ENCODE data around the gene STAMBPL1. TPM values are rescaled to one million over a fixed set of nuclear protein-coding genes. Genes with fewer than 3 reads are reported as not detected.
"Not testable (repeated sequence)": the region's sequence is repeated elsewhere in the genome, so short reads cannot be mapped to it uniquely, and the experiment has no call there.

Gene STAMBPL1
- total RNA-seq = 2.9 TPM
- long read RNA-seq, partial matches to known transcripts = 0 of 7 reads
- long read RNA-seq, other reads (novel, unspliced or antisense) = 3 of 7 reads

DNA sequence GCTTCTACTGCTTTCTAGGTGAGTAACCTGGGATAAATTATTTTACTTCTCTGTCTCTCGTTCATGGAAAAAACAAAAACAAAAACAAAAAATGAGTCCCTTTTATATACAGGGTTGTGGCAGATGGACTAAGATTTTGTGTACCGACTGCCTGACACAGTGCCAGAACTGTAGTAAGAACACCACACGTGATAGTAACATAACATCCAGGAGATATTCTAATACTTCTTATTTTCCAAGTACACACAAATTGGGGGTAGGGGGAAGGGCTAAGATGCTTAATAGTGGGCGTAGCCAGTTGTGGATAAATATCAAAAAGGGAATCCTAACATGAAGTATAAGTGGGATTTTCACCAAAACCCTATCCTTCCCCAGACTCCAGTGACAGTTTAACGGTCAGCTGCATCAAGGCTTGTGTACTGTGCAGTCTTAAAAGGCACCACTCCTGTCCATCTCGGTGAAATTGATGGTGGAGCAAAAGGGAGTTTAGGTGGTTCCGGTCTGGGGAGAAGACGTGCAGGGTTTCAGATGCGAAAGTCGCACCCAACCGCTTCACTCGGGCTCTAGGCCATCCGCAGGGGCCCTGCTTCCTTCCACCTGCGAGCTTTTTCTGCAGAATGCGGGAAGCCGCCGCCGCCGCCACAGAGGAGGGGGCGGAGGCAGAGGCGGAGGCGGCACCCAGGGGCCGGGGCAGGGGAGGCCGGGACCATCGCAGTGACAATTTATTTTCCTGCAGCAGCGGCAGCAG, at the start of gene STAMBPL1:
Gene STAMBPL1, plus strand, starts transcription at position 712 of the 748 bp plus-strand sequence. CDS start 21,464 bp downstream, outside the sequence.
- intact Hi-C loops (cut with DNase I) = loop anchor here (2.0 kb wide), 1 partner anchor 47 kb away; no protein-coding TSS in a partner anchor
- peak; percentile 84 for DNase-seq (ENCODE audit: low spot score)

GRCh38 chr10:88830643-88831268, 49.3 kb upstream of the STAMBPL1 start:
- intact Hi-C loops (cut with DNase I) = no loop called here
- no peak for DNase-seq (ENCODE audit: low spot score)

GRCh38 chr10:88831709-88832108, 48.3 kb upstream of the STAMBPL1 start:
- DNase-seq (ENCODE audit: low spot score) = no peak
- intact Hi-C loops (cut with DNase I) = no loop called here

GRCh38 chr10:88832376-88832775, 47.7 kb upstream of the STAMBPL1 start:
- intact Hi-C loops (cut with DNase I) = no loop called here
- no peak for DNase-seq (ENCODE audit: low spot score)

- DNase-seq (ENCODE audit: low spot score) = no peak
- intact Hi-C loops (cut with DNase I) = no loop called here
Observed at GRCh38 chr10:88833156-88833555, 46.9 kb upstream of the STAMBPL1 start.

- intact Hi-C loops (cut with DNase I) = no loop called here
- DNase-seq (ENCODE audit: low spot score) = no peak
Observed at GRCh38 chr10:88833723-88834122, 46.3 kb upstream of the STAMBPL1 start.

DNA sequence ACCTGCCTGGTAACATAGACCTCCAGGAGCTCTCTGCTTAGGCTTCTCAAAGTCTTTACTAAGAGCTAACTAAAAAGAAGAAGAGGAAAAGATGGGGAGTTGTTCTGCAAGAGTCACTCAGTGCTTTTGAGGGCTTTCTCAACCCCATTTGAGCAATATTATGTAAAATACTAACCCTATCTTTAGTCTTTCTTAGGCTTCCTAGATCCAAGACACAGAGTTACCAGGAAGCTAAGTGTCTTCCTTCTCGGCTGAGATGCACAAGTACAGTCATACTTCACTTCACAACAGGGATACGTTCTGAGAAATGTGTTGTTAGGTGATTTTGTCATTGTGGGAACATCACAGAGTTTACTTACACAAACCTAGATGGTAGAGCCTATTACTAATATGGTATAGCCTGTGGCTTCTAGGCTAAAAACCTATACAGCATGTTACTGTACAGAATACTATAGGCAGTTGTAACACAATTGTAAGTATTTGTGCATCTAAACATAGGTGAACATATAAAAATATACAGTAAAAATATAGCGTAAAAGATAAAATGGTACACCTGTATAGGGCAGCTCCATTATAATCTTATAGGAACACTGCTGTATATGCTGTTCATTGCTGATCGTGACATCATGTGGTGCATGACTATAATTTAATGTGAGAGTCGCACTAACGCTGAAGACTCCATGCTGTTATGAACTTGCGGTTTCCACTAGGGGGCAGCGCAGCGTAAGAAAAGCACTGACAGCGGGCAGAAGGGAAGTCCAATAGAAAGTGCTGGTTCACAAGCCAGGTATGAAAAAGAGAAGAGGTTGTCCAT, 44.7 kb upstream of the STAMBPL1 start:
- peak; percentile 90 for DNase-seq (ENCODE audit: low spot score)

DNA sequence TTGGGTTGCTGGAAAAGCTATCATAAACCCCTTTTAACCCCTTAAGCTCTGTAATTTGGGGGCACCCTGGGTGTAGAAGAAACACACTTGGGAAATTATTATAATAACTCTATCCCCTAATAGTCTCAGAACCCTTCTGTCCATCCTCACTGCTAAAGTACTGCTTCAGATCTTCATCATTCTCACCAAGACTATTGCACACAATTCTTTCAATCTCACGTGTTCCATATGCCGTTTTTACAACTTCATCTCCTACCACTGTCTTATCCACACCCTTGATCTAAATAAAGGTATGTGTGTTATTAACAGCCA, 44.2 kb upstream of the STAMBPL1 start:
- no peak for DNase-seq (ENCODE audit: low spot score)
- intact Hi-C loops (cut with DNase I) = loop anchor here (1.0 to 5.0 kb wide), 3 partner anchors 96 to 381 kb away; no protein-coding TSS in a partner anchor

More for the DNA sequence above, 44.7 kb upstream of the STAMBPL1 start:
- intact Hi-C loops (cut with DNase I) = loop anchor here (1.0 to 5.0 kb wide), 3 partner anchors 97 to 382 kb away; no protein-coding TSS in a partner anchor

DNA sequence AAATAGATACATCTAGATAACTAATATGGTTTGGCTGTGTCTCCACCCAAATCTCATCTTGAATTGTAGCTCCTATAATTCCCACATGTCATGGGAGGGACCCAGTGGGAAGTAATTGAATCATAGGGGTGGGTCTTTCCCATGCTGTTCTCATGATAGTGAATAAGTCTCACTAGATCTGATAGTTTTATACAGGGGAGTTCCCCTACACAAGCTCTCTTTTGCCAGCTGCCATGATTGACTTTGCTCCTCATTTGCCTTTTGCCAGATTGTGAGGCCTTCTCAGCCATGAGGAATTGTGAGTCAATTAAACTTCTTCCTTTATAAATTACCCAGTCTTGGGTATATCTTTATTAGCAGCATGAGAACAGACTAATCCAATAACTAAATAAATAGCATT, 42.4 kb upstream of the STAMBPL1 start:
- intact Hi-C loops (cut with DNase I) = loop anchor here (5.0 kb wide), 2 partner anchors 150 to 380 kb away; no protein-coding TSS in a partner anchor
- not testable (repeated sequence) for DNase-seq (ENCODE audit: low spot score)

GRCh38 chr10:88838766-88839350, 41.2 kb upstream of the STAMBPL1 start:
- intact Hi-C loops (cut with DNase I) = loop anchor here (5.0 kb wide), 2 partner anchors 148 to 378 kb away; no protein-coding TSS in a partner anchor
- no peak for DNase-seq (ENCODE audit: low spot score)

DNA sequence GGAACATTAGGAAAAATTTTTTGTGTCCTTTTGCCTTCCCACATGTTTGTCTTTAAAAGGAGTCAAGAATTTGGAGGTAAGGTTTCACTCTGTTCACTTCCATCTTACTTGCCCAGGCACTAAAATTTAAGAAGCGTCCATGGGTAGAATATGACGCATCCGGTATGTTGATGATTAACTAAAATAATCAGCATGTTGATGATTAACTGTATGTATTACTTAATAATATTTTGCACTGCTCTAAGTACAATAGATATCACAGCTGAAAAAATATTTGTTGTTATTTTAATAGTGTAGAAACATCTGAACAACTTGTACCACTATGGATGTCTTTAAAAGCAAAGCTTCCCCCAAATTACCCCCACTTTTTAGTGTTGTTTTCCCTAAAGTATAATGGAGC, 39.9 kb upstream of the STAMBPL1 start:
- intact Hi-C loops (cut with DNase I) = no loop called here
- no peak for DNase-seq (ENCODE audit: low spot score)

DNA sequence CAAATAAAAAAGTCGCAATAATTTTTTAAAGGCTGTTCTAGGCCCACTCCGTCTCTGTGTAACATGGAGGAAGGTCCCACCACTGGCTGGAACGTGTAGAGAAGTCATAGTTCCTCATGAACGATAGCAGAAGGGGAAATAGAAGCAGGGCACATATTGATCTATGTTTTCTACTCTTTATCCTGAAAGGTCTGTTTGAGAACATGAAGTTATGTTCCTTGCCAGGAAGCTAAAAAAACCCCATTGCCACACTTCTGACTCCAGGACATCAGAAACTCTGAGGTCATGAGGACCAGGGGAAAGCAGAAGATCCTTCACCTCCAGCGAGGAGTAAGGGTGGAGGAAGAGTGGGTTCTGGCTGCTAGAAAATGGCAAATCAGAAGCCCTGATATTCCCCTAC, 39.2 kb upstream of the STAMBPL1 start:
- DNase-seq (ENCODE audit: low spot score) = no peak
- intact Hi-C loops (cut with DNase I) = no loop called here

DNA sequence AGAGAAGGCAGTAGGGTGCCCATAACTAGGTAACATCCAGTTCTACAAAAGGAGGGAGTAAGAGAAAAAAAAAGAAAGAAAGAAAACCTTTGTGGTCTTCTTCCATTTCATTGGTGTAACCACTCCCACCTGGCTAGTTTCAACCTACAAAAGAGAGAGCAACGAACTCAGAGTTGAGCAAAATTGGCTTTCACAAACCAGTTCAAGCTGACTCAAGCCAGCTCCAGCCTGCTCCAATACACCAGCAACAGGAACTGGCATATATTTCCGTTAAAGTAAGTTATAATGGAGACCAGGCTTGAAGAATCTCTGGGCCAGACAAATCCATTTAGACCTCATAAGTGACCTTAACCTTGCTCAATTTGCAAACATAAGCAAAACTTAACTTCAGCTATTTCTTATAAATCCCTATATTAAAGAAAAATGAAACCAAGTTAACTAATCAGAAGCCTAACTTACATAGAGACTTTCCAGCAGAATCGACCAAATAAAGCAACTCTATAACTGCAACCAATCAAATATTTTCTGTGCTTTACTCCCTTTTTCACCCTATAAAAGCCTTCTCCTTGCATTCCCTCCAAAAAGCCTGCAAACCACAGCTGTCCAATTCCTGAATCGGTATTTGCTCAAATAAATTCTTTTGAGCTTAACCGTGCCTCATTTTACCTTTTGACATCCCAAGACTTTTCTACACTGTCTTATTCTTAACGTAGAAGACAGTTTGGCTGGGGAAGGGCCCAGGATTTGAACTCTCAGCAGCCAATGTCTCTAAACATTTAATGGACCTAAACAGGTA, 38.5 kb upstream of the STAMBPL1 start:
- DNase-seq (ENCODE audit: low spot score) = no peak
- intact Hi-C loops (cut with DNase I) = no loop called here

GRCh38 chr10:88843171-88843570, 36.9 kb upstream of the STAMBPL1 start:
- DNase-seq (ENCODE audit: low spot score) = no peak
- intact Hi-C loops (cut with DNase I) = no loop called here

GRCh38 chr10:88848499-88848898, 31.5 kb upstream of the STAMBPL1 start:
- DNase-seq (ENCODE audit: low spot score) = no peak
- intact Hi-C loops (cut with DNase I) = no loop called here

DNA sequence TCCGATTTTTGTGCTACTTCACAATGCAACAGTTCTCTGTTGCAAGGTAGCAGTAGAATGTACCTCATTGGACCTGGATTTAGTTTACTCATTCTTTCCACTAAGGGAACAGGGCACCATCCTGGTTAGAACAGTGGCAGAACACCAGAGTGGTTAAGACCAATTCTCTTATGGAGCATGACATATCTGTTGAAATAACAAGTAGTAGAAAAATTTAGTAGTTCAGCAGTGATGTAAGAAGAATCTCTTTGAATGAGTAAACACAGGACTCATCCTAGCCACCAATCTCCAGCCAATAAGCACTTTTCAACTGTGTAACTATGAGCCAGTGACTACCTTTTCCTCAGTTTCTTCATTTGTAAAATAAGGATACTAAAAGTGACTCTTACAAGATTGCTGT, 30.8 kb upstream of the STAMBPL1 start:
- intact Hi-C loops (cut with DNase I) = no loop called here

GRCh38 chr10:88850712-88851111, 29.3 kb upstream of the STAMBPL1 start:
- no peak for DNase-seq (ENCODE audit: low spot score)
- intact Hi-C loops (cut with DNase I) = no loop called here

More for the DNA sequence above, 30.8 kb upstream of the STAMBPL1 start:
- DNase-seq (ENCODE audit: low spot score) = no peak

- no peak for DNase-seq (ENCODE audit: low spot score)
- intact Hi-C loops (cut with DNase I) = no loop called here
Observed at GRCh38 chr10:88851706-88852105, 28.3 kb upstream of the STAMBPL1 start, which contains the start of gene ANKRD22. TSS of gene ANKRD22 (minus strand) at chr10:88851844. CDS start at chr10:88851607, 237 bp downstream.

GRCh38 chr10:88852327-88852726, 27.7 kb upstream of the STAMBPL1 start:
- DNase-seq (ENCODE audit: low spot score) = no peak
- intact Hi-C loops (cut with DNase I) = no loop called here
